ENCODE measurements around the gene EPHB3. TPM values are rescaled to one million over a fixed set of nuclear protein-coding genes. Genes with fewer than 3 reads are reported as not detected.

The EPHB3 gene
- total and polyA plus RNA-seq, 11 donors: 1.00 to 4.6 (median 1.8) TPM

GRCh38 chr3:184570035-184570434 is 8.4 kb downstream of the EPHB3 start:
- ATAC-seq (no peak), DNase-seq (no peak)
- 73 to 78% (median 76%) methylated on average over 3 of the region's 3 CpGs for WGBS, 4 donors
- intact Hi-C loops (cut with DNase I): no loop called here
- no peaks in the 10 kb centered on the region for H3K9me3 ChIP-seq
- H3K36me3 ChIP-seq: peaks cover 0 to 15% (median 0%) of the 10 kb centered on the region in 9 donors
- peaks cover 0 to 35% (median 14%) of the 10 kb centered on the region in 12 donors for H3K4me1 ChIP-seq
- TF ChIP-seq POLR2A (IDR thresholded peaks at IDR 0.05) (no peak), CTCF (IDR thresholded peaks at IDR 0.05) (no peak)
- H3K27ac ChIP-seq: peak overlapping the region in 1 of 12 donors; percentile 67
- peaks cover 0 to 16% (median 0%) of the 10 kb centered on the region in 9 donors for H3K27me3 ChIP-seq
- peak overlapping the region in 4 of 12 donors; percentile 56 to 66 (median 62) for H3K4me3 ChIP-seq

- H3K27ac ChIP-seq: no peak overlapping the region
- DNase-seq (peak in 1 of 5 donors; percentile 54), ATAC-seq (no peak)
- no peaks in the 10 kb centered on the region for H3K9me3 ChIP-seq
- TF ChIP-seq POLR2A (IDR thresholded peaks at IDR 0.05) (no peak), CTCF (IDR thresholded peaks at IDR 0.05) (no peak)
- intact Hi-C loops (cut with DNase I): no loop called here
- H3K27me3 ChIP-seq: peaks cover 0 to 16% (median 0%) of the 10 kb centered on the region in 9 donors
- WGBS, 4 donors: 94 to 100% (median 97%) methylated on average over 3 to 6 of the region's 6 CpGs
- no peak overlapping the region for H3K4me3 ChIP-seq
- peaks cover 0 to 15% (median 0%) of the 10 kb centered on the region in 9 donors for H3K36me3 ChIP-seq
- H3K4me1 ChIP-seq: peaks cover 0 to 34% (median 14%) of the 10 kb centered on the region in 12 donors
Observed at GRCh38 chr3:184570489-184570888, 8.9 kb downstream of the EPHB3 start.

GRCh38 chr3:184571750-184572377 is 10.3 kb downstream of the EPHB3 start:
- peaks cover 0 to 16% (median 0%) of the 10 kb centered on the region in 9 donors for H3K27me3 ChIP-seq
- intact Hi-C loops (cut with DNase I): no loop called here
- peaks cover 0 to 27% (median 3%) of the 10 kb centered on the region in 9 donors for H3K36me3 ChIP-seq
- no peak for TF ChIP-seq CTCF (IDR thresholded peaks at IDR 0.05)
- no peak for TF ChIP-seq POLR2A (IDR thresholded peaks at IDR 0.05)
- 79 to 87% (median 85%) methylated on average over 12 of the region's 12 CpGs for WGBS, 4 donors
- H3K4me3 ChIP-seq: no peak overlapping the region
- ATAC-seq: no peak
- no peak for DNase-seq
- H3K4me1 ChIP-seq: peaks cover 0 to 24% (median 14%) of the 10 kb centered on the region in 12 donors
- H3K9me3 ChIP-seq: no peaks in the 10 kb centered on the region
- H3K27ac ChIP-seq: no peak overlapping the region

GRCh38 chr3:184572633-184573270 is 11.2 kb downstream of the EPHB3 start:
- Histone ChIP-seq H3K4me3 (no peak overlapping the region), H3K9me3 (no peaks in the 10 kb centered on the region), H3K4me1 (peaks cover 0 to 20% (median 14%) of the 10 kb centered on the region in 12 donors), H3K27me3 (peaks cover 0 to 16% (median 0%) of the 10 kb centered on the region in 9 donors), H3K36me3 (peaks cover 0 to 35% (median 11%) of the 10 kb centered on the region in 9 donors), H3K27ac (no peak overlapping the region)
- ATAC-seq (no peak), DNase-seq (peak in 1 of 5 donors; percentile 40)
- TF ChIP-seq POLR2A (IDR thresholded peaks at IDR 0.05): no peak
- no peak for TF ChIP-seq CTCF (IDR thresholded peaks at IDR 0.05)
- intact Hi-C loops (cut with DNase I): no loop called here
- WGBS, 4 donors: 91 to 95% (median 92%) methylated on average over 30 to 33 of the region's 33 CpGs

All from heart left ventricle (tissue), 16 donors.